NCI-H82 treated with DMSO at 0.1 percent for 48 hours (cell line): ENCODE data around the gene SMCO3.
A peak's percentile ranks its signal among the peaks of the same experiment; 100 is the strongest.

Experiments
- DNase-seq: peaks from one replicate; lab custom pipeline; 2025; ENCODE audit not compliant: unreplicated experiment; lab: John Stamatoyannopoulos, UW

Gene SMCO3

DNA sequence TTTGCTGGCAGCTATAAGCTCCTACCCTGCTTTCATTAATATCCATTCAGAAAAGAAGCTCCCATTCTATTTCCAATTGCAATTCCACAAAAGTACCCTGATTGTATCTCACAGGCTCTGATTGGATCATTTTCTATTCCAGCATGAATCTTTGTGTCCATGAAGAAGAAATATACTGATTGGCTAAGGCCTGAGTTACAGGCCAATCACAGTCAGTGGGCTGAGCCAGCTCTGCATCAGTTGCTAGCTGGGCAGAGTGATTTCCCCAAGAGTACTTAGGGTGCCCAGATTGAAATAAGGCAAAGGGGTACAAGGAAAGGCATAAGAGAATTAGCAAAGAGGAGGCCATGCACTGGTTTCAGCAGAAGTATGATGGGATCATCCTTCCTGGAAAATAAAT, 14.9 kb upstream of the SMCO3 start:
- DNase-seq, result no peak

DNA sequence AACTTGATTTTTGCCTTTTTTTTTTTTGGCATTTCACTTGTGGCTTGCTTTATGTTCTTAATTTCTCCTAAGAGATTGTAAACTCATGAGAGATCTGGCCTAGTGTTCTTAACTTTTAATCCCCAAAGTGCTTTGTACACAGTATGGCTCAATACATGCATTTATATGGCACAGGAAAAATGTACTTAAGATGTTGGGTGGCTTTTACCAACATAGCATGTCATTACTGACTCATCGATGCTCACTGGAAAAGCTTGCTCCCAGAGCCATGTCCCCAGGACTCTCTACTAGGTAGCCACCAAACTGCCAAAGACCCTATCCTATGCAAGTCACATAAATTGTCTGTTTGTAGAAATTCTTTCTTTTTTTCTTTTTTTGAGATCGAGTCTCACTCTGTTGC, 13.1 kb upstream of the SMCO3 start:
- no peak for DNase-seq

GRCh38 chr12:14826491-14826890, 12.5 kb upstream of the SMCO3 start:
- DNase-seq, result no peak

GRCh38 chr12:14825256-14825655, 11.3 kb upstream of the SMCO3 start:
- no peak for DNase-seq

GRCh38 chr12:14824012-14824634, 10.1 kb upstream of the SMCO3 start:
- no peak for DNase-seq

- no peak for DNase-seq
These were observed 2.5 kb downstream of the SMCO3 start for GRCh38 chr12:14811486-14811885.

GRCh38 chr12:14810953-14811483, 3.0 kb downstream of the SMCO3 start:
- no peak for DNase-seq

GRCh38 chr12:14810167-14810952, 3.6 kb downstream of the SMCO3 start:
- no peak for DNase-seq

GRCh38 chr12:14803830-14804160, 10.2 kb downstream of the SMCO3 start:
- DNase-seq, result peak; percentile 91

DNA sequence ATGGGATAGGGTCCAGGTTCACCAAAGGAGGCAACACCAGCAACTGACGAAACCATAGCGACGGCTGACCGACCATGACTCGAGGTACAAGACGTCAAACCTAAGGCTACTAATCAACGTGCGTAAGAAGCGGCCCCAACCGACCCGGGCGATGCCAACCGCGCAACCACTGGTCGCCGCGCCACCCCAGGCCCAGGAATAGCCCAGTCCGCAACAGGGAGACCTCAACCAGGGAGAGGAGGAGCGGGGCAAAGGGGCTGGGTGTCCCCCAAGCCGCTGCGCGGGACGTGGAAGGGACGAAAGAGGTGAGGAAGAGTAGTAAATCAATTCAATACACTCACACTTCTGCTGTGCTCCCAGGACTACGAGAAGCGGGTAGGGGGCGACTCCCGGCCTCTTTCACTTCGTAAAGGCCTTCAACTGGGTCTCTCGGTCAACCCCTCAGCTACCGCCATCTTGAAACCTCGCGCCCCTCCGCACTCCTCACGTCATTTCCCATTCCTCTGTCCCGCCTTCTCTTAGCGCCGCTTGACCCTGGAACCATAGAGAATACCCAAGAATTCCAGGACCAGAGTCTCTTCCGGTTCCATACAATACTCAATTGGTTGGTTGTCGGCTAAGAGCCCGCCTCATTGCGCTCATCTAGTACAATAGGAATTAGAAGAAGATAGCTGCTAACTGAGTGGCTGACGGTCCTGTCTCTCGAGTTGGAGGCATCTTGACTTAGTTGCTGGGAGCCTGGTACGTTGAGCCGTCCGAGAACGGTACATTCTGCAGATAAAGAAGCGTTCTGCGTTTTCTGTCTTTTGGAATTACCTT, 10.8 kb downstream of the SMCO3 start, which contains the start of the genes C12orf60 and WBP11:
Gene C12orf60, plus strand, starts transcription at position 660 of the 819 bp plus-strand sequence. CDS start 19,266 bp downstream, outside the sequence.
Gene WBP11, minus strand, starts transcription at position 468 of the 819 bp plus-strand sequence. CDS start 2,095 bp downstream, outside the sequence.
- peak; percentile 99 for DNase-seq

DNA sequence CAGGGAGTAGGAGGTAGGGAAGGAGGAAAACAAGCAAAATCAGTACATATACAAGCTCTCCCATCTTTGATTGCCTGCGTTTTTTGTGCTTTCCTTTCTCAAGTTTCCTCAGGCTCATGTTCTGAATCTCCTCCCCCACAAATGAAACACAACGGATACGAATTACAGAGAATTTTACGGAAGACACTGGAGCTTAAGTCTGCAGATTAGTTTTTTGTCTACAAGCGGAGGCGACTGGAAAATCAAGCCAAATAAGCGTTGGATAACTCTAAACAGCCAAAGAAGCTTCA, 11.3 kb downstream of the SMCO3 start:
- no peak for DNase-seq

DNA sequence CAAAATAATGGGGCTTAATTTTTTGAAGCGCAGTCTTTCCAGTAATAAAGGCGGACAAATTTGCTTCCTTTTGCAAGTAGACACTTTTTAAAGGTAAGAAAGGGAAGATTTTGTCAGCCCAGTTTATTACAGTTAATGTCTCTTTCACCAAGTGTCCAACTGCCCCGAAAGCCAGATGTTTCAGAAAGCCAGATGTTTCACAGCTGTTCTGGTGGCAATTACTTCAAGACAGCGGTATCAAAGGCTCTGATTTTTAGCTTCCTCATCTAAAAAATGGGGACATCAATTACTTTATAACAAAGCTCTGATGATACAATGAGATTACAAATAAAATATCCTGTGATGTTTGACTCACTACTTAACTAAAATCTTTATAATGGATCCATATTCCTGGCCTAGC, 11.7 kb downstream of the SMCO3 start:
- no peak for DNase-seq

DNA sequence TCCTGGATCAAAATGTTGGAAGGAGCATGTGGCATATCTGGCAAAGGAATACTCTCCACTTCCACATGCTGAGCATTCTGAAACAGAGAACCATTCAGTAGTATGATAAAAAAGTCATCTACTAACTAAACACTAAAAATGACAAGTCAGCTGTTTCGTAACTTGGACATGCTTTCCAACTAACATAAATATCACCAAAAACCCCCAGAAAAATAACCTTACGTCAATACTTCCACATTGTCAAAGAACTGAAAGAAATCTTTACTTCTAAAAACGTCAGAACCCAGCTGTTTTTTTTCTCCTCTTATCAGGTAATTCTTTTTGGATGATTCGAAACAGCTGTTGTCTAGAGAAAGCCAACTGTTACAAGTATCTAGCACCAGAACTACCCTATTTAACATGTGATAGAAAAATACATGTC, 18.9 kb downstream of the SMCO3 start:
- DNase-seq, result no peak

DNA sequence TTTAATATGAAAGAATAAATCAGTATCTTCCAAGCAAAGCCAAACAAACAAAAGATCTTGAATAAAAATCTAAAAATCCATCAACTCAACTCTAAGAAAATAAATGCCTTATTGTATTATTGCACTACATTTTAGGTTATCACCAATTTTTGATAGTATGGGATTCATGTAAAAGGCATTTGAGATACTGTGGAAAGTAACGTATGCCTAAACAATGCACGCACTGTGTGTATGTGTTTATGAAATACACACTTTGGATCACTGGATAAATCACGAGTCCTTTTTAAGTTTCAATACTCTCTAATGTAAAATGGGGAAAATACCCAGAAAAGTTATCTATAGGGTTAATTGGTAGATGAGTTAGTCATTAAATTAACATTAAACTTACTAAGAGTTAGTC, 28.4 kb downstream of the SMCO3 start:
- no peak for DNase-seq

- no peak for DNase-seq
These were observed 29.5 kb downstream of the SMCO3 start for GRCh38 chr12:14784471-14784870.

DNA sequence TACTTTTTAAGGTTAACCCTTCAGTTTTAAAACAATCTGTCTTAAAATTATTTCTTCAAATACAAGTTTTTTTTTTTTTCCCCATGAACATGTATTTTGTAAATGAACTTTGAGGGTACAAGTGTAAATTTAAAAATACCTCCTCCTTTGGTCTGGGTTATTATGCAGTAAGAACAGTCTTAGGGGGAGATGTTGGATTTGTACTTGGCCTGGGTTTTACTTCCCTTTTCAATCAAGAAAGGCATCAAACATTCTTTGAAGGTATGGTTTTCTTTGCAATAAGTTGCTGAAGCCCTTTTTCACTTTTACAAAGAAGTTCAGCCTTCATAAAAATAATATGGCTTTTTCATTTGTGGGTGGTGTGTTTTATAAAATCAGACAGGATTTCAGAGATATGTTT, 31.2 kb downstream of the SMCO3 start:
- no peak for DNase-seq

- no peak for DNase-seq
These were observed 32.4 kb downstream of the SMCO3 start for GRCh38 chr12:14781563-14781962.

GRCh38 chr12:14780859-14781258, 33.1 kb downstream of the SMCO3 start:
- no peak for DNase-seq

DNA sequence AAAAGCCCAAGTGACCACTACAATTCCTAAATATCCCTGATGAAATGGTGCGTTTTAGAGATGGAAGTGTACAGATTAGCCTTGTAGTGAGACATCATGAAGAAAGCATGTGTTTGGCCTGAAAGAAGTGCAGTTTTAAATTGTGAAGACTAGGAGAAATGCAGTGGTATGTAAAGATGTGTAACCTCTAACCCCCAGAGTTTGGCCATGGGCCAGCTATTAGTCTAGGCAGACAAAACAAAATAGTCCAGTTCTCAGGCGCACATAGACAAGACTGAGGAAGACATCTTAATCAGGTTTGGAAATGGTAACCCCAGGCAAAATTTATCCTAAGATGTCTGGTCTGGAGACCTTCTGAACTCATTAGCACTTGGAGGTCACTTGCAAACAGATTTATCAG, 34.1 kb downstream of the SMCO3 start:
- DNase-seq, result no peak

GRCh38 chr12:14777271-14777670, 36.7 kb downstream of the SMCO3 start:
- DNase-seq, result no peak

GRCh38 chr12:14776236-14776961, 37.6 kb downstream of the SMCO3 start:
- no peak for DNase-seq
